Uterus (tissue), 2 donors: ENCODE data around the gene ZNF407.

Source experiments
- CTCF ChIP-seq, 4 experiments: fragments of 200-600 bp in 2 of 4; fragments of 450-650 bp in 2 of 4; sonication (generic) in 2 of 4; IDR thresholded peaks; one replicate each; pipeline ENCODE4 v1.5.1; 2016 to 2019; ENCODE audit warnings: antibody characterized with exemption in 4 of 4, mild to moderate bottlenecking in 2 of 4, moderate library complexity in 1 of 4
- POLR2A ChIP-seq, 2 donors: fragments of 450-650 bp; IDR thresholded peaks; one replicate each; pipeline ENCODE4 v1.6.1; 2016; ENCODE audit warnings: antibody characterized with exemption in 2 of 2, mild to moderate bottlenecking in 1 of 2, moderate library complexity in 1 of 2

GRCh38 chr18:74683573-74683972, 85.9 kb downstream of the ZNF407 start:
- TF ChIP-seq CTCF (IDR thresholded peaks at IDR 0.05) (no peak), POLR2A (IDR thresholded peaks at IDR 0.05) (no peak)
